Measurements from ENCODE around the gene DIP2C.

DIP2C gene

DNA sequence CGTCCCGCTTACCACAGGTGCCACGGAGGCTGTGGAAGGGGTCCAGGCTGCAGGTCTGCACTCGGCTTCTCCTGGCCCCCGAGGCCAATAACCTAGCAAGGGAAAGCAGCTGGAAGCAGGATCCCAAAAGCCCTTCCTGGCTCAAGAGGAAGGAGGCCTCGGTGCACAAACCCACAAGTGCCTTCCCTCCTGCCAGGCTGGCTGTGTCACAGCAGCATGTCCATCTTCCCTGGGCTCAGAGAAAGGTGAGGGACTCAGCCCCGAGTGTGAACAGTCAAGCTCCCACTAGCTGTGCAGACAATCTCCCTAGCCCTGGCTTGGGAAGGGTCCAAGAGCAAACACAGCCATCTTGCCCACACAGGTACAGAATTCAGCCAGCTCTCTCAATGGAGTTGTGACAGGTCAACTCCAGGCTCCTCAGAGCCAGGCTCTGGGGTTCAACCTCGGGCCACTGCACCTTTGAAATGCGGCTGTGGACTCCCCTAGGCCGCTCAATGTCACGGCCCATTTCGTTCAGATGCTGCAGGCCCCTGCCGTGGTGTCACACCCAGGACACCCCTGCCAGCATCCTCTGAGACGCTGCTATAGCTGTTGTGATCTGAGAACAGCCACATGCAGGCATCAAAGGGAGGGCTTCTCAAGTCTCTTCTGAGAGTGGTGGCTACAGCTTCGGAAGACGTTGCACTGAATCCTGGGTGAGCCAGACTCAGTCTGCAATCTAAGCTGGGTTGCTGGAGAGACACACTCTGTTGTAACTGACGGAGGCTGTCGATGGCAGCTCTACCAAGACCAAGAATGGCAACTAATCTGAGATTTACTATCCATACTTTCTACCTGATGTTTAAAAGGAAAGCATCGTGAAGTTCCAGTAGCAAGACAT lies 137.9 kb downstream of the DIP2C start:
- Histone ChIP-seq H3K79me2 (ENCODE audit: control insufficient read depth, insufficient read depth, low read length, unreplicated experiment) (peaks cover 9% of the 10 kb centered on the region), H3K36me3 (ENCODE audit: insufficient read depth, low read length) (no peaks in the 10 kb centered on the region), H3K4me1 (ENCODE audit: control insufficient read depth, insufficient read depth, low read length, unreplicated experiment) (peaks cover 11% of the 10 kb centered on the region), H3K27ac (ENCODE audit: low read depth, low read length) (no peak overlapping the region), H3K27me3 (ENCODE audit: insufficient read depth, low read length) (no peaks in the 10 kb centered on the region), H2AFZ (ENCODE audit: low read length, unreplicated experiment) (no peak overlapping the region), H3K4me3 (ENCODE audit: low read depth, low read length) (no peak overlapping the region)

- H3K4me3 ChIP-seq (ENCODE audit: low read depth, low read length): no peak overlapping the region
- no peaks in the 10 kb centered on the region for H3K36me3 ChIP-seq (ENCODE audit: insufficient read depth, low read length)
- peaks cover 6% of the 10 kb centered on the region for H3K79me2 ChIP-seq (ENCODE audit: control insufficient read depth, insufficient read depth, low read length, unreplicated experiment)
- no peaks in the 10 kb centered on the region for H3K27me3 ChIP-seq (ENCODE audit: insufficient read depth, low read length)
- H2AFZ ChIP-seq (ENCODE audit: low read length, unreplicated experiment): no peak overlapping the region
- H3K27ac ChIP-seq (ENCODE audit: low read depth, low read length): no peak overlapping the region
- peaks cover 11% of the 10 kb centered on the region for H3K4me1 ChIP-seq (ENCODE audit: control insufficient read depth, insufficient read depth, low read length, unreplicated experiment)
Measured at GRCh38 chr10:550665-551372, 138.6 kb downstream of the DIP2C start.

GRCh38 chr10:549391-549790 lies 140.1 kb downstream of the DIP2C start:
- Histone ChIP-seq H3K36me3 (ENCODE audit: insufficient read depth, low read length) (no peaks in the 10 kb centered on the region), H3K79me2 (ENCODE audit: control insufficient read depth, insufficient read depth, low read length, unreplicated experiment) (peaks cover 6% of the 10 kb centered on the region), H3K27ac (ENCODE audit: low read depth, low read length) (no peak overlapping the region), H3K4me3 (ENCODE audit: low read depth, low read length) (no peak overlapping the region), H2AFZ (ENCODE audit: low read length, unreplicated experiment) (no peak overlapping the region), H3K4me1 (ENCODE audit: control insufficient read depth, insufficient read depth, low read length, unreplicated experiment) (peaks cover 6% of the 10 kb centered on the region), H3K27me3 (ENCODE audit: insufficient read depth, low read length) (no peaks in the 10 kb centered on the region)

- Histone ChIP-seq H3K79me2 (ENCODE audit: control insufficient read depth, insufficient read depth, low read length, unreplicated experiment) (peaks cover 4% of the 10 kb centered on the region), H3K27ac (ENCODE audit: low read depth, low read length) (no peak overlapping the region), H3K4me1 (ENCODE audit: control insufficient read depth, insufficient read depth, low read length, unreplicated experiment) (no peaks in the 10 kb centered on the region)
Measured at GRCh38 chr10:548238-548901, 141.1 kb downstream of the DIP2C start.

GRCh38 chr10:547591-548081 lies 141.8 kb downstream of the DIP2C start:
- H3K79me2 ChIP-seq (ENCODE audit: control insufficient read depth, insufficient read depth, low read length, unreplicated experiment): peaks cover 3% of the 10 kb centered on the region
- H3K4me1 ChIP-seq (ENCODE audit: control insufficient read depth, insufficient read depth, low read length, unreplicated experiment): no peaks in the 10 kb centered on the region
- no peak overlapping the region for H3K4me3 ChIP-seq (ENCODE audit: low read depth, low read length)
- no peaks in the 10 kb centered on the region for H3K36me3 ChIP-seq (ENCODE audit: insufficient read depth, low read length)
- H2AFZ ChIP-seq (ENCODE audit: low read length, unreplicated experiment): no peak overlapping the region
- H3K27me3 ChIP-seq (ENCODE audit: insufficient read depth, low read length): no peaks in the 10 kb centered on the region
- H3K27ac ChIP-seq (ENCODE audit: low read depth, low read length): no peak overlapping the region

More at GRCh38 chr10:548238-548901, 141.1 kb downstream of the DIP2C start:
- no peaks in the 10 kb centered on the region for H3K27me3 ChIP-seq (ENCODE audit: insufficient read depth, low read length)
- H3K36me3 ChIP-seq (ENCODE audit: insufficient read depth, low read length): no peaks in the 10 kb centered on the region
- H2AFZ ChIP-seq (ENCODE audit: low read length, unreplicated experiment): no peak overlapping the region
- H3K4me3 ChIP-seq (ENCODE audit: low read depth, low read length): no peak overlapping the region

DNA sequence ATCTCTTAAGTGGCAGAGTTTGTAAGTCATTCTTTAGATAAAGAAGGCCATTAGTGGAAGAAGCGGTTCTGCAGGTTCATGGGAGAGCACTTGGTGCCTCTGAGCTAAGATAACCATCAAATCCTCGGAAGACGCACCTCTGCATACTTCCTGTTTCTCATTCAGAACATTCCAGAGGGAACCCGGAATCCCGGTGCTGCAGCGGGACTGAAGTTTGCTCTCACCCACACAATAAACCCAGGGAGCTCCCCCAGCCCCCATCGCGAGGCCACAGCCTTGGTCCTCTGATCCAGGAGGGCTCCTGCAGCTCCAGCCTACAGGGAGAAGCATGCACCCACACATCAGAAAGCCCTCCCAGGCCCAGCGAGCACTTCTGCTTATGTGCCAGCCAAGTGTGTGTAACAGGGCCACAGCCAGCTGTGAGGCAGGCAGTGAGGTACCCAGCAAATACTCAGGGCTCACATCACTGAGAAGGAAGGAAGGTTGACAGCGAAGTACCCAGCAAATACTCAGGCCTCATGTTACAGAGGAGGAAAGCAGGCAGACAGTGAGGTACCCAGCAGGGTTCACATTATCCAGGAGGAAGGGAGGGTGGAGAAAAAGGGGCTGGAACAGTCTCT lies 142.4 kb downstream of the DIP2C start:
- Histone ChIP-seq H3K4me3 (ENCODE audit: low read depth, low read length) (no peak overlapping the region), H3K27ac (ENCODE audit: low read depth, low read length) (no peak overlapping the region)

DNA sequence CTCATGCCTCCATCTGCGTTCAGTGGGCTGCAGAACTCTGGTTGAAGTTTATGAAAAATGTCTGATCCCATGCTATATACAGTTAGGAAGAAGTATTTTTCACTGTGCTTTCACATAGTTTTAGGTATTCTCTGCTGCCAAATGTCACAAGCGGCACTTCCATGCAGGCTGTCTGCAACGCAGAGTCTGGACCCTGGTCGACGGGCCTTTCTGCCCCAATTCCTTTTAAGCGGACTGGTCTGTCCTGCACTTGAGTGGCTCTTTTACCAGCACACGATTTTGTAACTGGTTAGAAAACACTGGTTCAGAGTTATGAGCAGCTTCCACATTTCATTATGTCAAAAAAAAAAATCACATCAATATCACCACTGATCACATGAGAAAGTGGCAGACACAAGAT lies 143.0 kb downstream of the DIP2C start:
- Histone ChIP-seq H3K27ac (ENCODE audit: low read depth, low read length) (no peak overlapping the region), H3K79me2 (ENCODE audit: control insufficient read depth, insufficient read depth, low read length, unreplicated experiment) (no peaks in the 10 kb centered on the region), H3K27me3 (ENCODE audit: insufficient read depth, low read length) (no peaks in the 10 kb centered on the region), H3K4me3 (ENCODE audit: low read depth, low read length) (no peak overlapping the region), H3K36me3 (ENCODE audit: insufficient read depth, low read length) (no peaks in the 10 kb centered on the region), H2AFZ (ENCODE audit: low read length, unreplicated experiment) (no peak overlapping the region), H3K4me1 (ENCODE audit: control insufficient read depth, insufficient read depth, low read length, unreplicated experiment) (no peaks in the 10 kb centered on the region)

More for the DNA sequence above, 142.4 kb downstream of the DIP2C start:
- Histone ChIP-seq H3K79me2 (ENCODE audit: control insufficient read depth, insufficient read depth, low read length, unreplicated experiment) (peaks cover 3% of the 10 kb centered on the region), H3K4me1 (ENCODE audit: control insufficient read depth, insufficient read depth, low read length, unreplicated experiment) (no peaks in the 10 kb centered on the region), H3K27me3 (ENCODE audit: insufficient read depth, low read length) (no peaks in the 10 kb centered on the region), H3K36me3 (ENCODE audit: insufficient read depth, low read length) (no peaks in the 10 kb centered on the region), H2AFZ (ENCODE audit: low read length, unreplicated experiment) (no peak overlapping the region)

DNA sequence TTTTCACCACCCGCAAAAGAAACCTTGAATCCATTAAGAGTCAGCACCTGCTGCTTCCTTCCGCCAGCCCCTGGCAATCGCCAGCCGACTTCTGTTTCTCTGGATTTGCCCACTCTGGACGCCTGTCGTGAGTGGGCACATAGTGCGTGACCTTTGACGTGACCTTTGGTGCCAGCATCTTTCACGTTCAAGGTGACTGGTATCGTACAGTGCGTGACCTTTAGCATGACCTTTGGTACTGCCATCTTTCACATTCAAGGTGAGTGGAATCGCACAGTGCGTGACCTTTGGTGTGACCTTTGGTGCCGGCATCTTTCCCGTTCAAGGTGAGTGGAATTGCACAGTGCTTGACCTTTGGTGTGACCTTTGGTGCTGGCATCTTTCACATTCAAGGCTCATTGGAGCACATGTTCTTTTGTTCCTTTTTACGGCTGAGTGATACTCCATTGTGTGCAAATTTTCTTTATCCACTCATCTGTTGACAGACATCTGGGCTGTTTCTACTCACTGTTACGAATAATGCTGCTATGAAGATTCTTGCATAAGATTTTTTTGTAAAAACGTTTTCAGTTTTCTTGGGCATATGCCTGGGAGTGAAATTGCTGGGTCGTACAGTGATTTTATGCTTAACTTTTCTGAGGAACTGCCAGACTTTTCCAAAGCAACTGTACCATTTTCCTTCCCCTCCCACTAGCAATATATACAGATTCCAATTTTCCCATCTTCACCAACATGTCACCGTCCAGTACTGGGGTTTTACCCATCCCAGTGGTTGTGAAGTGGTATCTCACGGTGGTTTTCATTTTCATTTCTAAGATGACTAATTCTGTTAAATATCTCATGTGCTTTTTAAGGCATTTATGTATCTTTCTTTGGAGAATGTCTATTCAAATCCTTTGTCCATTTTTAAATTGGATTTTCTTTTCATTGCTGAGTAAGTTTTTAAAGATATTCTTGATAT lies 145.3 kb downstream of the DIP2C start:
- Histone ChIP-seq H3K27ac (ENCODE audit: low read depth, low read length) (no peak overlapping the region), H3K27me3 (ENCODE audit: insufficient read depth, low read length) (no peaks in the 10 kb centered on the region), H3K36me3 (ENCODE audit: insufficient read depth, low read length) (no peaks in the 10 kb centered on the region), H3K4me1 (ENCODE audit: control insufficient read depth, insufficient read depth, low read length, unreplicated experiment) (peaks cover under 1% of the 10 kb centered on the region), H3K79me2 (ENCODE audit: control insufficient read depth, insufficient read depth, low read length, unreplicated experiment) (no peaks in the 10 kb centered on the region), H3K4me3 (ENCODE audit: low read depth, low read length) (no peak overlapping the region), H2AFZ (ENCODE audit: low read length, unreplicated experiment) (no peak overlapping the region)

- Histone ChIP-seq H3K4me1 (ENCODE audit: control insufficient read depth, insufficient read depth, low read length, unreplicated experiment) (peaks cover 5% of the 10 kb centered on the region), H3K27ac (ENCODE audit: low read depth, low read length) (no peak overlapping the region), H3K4me3 (ENCODE audit: low read depth, low read length) (no peak overlapping the region), H2AFZ (ENCODE audit: low read length, unreplicated experiment) (no peak overlapping the region), H3K79me2 (ENCODE audit: control insufficient read depth, insufficient read depth, low read length, unreplicated experiment) (no peaks in the 10 kb centered on the region), H3K36me3 (ENCODE audit: insufficient read depth, low read length) (no peaks in the 10 kb centered on the region), H3K27me3 (ENCODE audit: insufficient read depth, low read length) (no peaks in the 10 kb centered on the region)
Measured at GRCh38 chr10:543131-543530, 146.3 kb downstream of the DIP2C start.

Measured in ACC112 (cell line).